GM19193 (cell line): Measurements from ENCODE around the gene ZNF735.
"Not testable (repeated sequence)": the region's sequence is repeated elsewhere in the genome, so short reads cannot be mapped to it uniquely, and the experiment has no call there.

Experiments
- POLR2A ChIP-seq: IDR thresholded peaks from 4 replicates; pipeline ENCODE4 v1.6.1; 2011; ENCODE audit not compliant: insufficient read depth, insufficient read length; ENCODE audit errors: extremely low read depth

ZNF735 gene

GRCh38 chr7:64206903-64207302 lies at the start of gene ZNF735:
Gene ZNF735, plus strand, starts transcription at chr7:64207203. Its CDS starts 0 bp downstream, at chr7:64207203.
- no peak for TF ChIP-seq POLR2A

GRCh38 chr7:64174328-64174727 lies 32.7 kb upstream of the ZNF735 start:
- TF ChIP-seq POLR2A = no peak

DNA sequence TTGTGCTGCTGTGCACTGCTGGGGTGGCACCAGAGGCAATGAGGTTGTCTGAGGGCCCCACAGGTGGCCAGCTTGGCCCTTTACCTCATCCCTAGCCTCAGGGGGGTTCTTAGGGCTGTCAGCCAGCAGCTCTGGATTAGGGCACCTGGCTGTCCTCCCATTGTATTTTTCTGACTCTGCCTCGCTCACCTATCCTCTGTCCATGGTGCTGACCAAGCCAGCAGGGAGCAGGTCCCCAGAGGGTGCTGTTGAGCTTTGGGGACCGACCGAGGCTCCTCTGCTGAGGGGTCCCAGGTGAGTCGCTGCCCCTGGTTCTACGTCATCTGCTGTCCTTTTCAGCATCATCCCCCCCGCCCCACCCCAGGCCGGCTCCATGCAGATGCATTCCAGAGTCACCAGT lies 32.1 kb upstream of the ZNF735 start:
- TF ChIP-seq POLR2A = no peak

DNA sequence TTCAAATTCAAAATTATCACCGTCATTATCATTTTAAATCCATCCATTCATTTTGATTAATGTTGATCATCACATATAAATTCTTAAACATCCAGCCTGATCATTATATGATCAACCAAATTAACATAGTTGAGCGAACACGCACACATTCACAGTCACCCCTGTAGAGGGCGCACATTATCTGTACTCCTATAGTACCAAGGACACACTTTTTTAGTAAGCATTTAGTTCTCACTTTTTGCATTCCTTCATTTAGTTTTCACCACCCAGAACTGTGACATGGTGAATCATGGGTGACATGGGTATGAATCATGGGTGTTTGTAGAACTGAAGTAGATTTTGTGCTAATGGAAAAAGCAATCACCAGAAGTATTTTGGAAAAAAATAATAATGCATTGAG lies 26.0 kb upstream of the ZNF735 start:
- TF ChIP-seq POLR2A = no peak

DNA sequence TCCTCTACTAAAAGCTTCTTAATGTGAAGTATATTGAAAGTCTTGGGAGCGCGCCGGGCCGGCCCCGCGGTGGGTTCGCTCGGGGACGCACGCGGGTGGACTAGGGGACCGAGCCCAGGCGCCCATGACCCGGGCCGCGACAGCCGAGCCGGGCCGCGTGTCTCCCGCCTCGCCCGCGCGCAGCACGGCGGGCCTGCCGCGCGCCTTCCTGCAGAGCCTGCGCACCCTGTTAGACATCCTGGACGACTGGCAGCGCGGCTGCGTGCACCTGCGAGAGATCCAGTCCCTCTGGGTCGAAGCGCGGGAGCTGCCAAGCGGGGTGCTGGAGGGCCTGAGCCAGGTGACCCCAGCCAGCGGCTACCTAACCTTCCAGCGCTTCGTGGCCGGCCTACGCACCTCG lies 25.4 kb upstream of the ZNF735 start:
- no peak for TF ChIP-seq POLR2A

- no peak for TF ChIP-seq POLR2A
Observed at GRCh38 chr7:64182036-64182790, 24.8 kb upstream of the ZNF735 start.

- no peak for TF ChIP-seq POLR2A
Observed at GRCh38 chr7:64183126-64183742, 23.8 kb upstream of the ZNF735 start.

- TF ChIP-seq POLR2A = no peak
Observed at GRCh38 chr7:64183827-64184372, 23.1 kb upstream of the ZNF735 start.

GRCh38 chr7:64184376-64184775 lies 22.6 kb upstream of the ZNF735 start:
- no peak for TF ChIP-seq POLR2A

GRCh38 chr7:64187408-64187807 lies 19.6 kb upstream of the ZNF735 start:
- no peak for TF ChIP-seq POLR2A

- TF ChIP-seq POLR2A = no peak
Observed at GRCh38 chr7:64192148-64192704, 14.8 kb upstream of the ZNF735 start.

DNA sequence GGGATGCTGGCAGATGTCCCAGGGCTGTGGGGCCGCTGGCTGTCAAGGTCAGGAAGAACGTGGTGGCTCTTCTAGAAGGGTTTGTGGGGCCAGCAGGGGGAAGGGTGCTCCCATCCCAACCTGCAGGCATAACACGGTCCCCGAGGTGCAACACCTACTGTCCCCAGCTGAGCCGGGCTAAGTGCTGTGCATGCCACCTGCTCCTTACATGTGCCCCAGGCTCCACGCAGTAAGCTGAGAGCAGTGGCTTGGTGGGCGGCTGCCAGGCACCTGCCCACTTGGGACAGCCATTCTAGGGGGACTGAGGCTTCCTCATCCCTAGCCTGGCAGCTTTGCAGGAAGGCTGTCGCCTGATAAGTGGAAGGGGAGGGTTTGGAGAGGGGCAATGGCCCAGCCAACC lies 14.2 kb upstream of the ZNF735 start:
- TF ChIP-seq POLR2A = no peak

- TF ChIP-seq POLR2A = no peak
Observed at GRCh38 chr7:64223366-64223765, 16.4 kb downstream of the ZNF735 start.

DNA sequence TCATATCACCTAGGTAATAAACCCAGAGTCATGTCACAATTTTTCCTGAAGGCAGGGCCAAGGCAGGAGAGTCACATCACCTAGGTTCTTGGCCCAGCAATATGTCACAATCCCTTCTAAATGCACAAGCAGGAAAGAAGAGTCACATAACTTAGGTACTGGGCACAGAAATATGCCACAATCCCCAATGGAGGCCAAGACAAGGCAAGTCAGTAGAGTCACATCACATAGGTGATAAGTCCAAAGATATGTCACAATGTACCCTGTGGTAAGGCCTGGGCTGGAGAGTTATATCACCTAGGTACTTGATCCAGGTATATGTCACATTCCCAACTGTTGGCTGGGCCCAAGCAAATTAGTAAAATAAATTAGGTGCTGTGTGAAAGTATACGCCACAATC lies 21.2 kb downstream of the ZNF735 start, which contains the start of gene ZNF679:
Gene ZNF679 (plus strand): TSS at position 301 of the 400 bp plus-strand sequence. CDS start 20,644 bp downstream, outside the sequence.
- not testable (repeated sequence) for TF ChIP-seq POLR2A

- TF ChIP-seq POLR2A = no peak
Observed at GRCh38 chr7:64266341-64266919, 59.4 kb downstream of the ZNF735 start.
